Measurements from ENCODE around the gene SNX9. TPM values are rescaled to one million over a fixed set of nuclear protein-coding genes. Genes with fewer than 3 reads are reported as not detected.

Gene SNX9
- polyA plus RNA-seq, 1 donor from 2014 or later: 7.0 TPM

DNA sequence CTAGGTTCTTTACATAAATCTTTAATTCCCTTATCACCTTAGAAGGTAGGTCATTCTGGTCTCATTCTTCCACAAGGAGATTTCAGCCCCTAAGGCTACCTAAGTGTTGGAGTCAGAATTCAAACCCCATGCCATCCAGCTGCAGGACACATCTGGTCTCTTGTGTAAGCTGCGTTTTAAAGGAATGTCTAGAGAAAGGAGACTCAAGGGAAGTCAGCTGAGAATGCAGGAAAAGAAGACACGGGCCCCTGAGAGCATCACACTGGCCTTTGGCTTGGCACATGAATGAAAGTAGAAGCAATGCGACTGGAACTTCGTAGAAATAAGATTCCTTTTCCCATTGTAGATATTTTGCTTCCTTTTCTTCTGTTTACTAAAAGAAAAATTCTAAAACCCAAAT lies 82.0 kb downstream of the SNX9 start:
- no peaks in the 10 kb centered on the region for H4K20me1 ChIP-seq (ENCODE audit: insufficient read depth)
- no peaks in the 10 kb centered on the region for H3K9me3 ChIP-seq (ENCODE audit: low read length)
- H3K9me2 ChIP-seq (ENCODE audit: insufficient read depth, low read length): no peaks in the 10 kb centered on the region
- no peaks in the 10 kb centered on the region for H3K27me3 ChIP-seq (ENCODE audit: insufficient read depth, low read depth, low read length)
- H2AFZ ChIP-seq (ENCODE audit: low read depth, low read length): no peak overlapping the region
- H3K4me3 ChIP-seq (ENCODE audit: low read length): no peak overlapping the region
- H3F3A ChIP-seq (ENCODE audit: insufficient read depth, low read length, poor library complexity, severe bottlenecking): no peaks in the 10 kb centered on the region
- H3K4me2 ChIP-seq (ENCODE audit: low read length): no peak overlapping the region
- no peak overlapping the region for H3K9ac ChIP-seq (ENCODE audit: low read length)
- H3K27ac ChIP-seq (ENCODE audit: low read length): no peak overlapping the region
- H3K79me2 ChIP-seq (replicated peaks; ENCODE audit: insufficient read depth, low read length): no peaks in the 10 kb centered on the region
- H3K36me3 ChIP-seq (ENCODE audit: insufficient read depth, low read length): no peaks in the 10 kb centered on the region
- TF ChIP-seq MXI1 (conservative IDR thresholded peaks at IDR 0.05; ENCODE audit: poor library complexity, severe bottlenecking) (no peak), TAF1 (IDR thresholded peaks at IDR 0.05; ENCODE audit: low read depth) (no peak), SMC3 (conservative IDR thresholded peaks at IDR 0.05; ENCODE audit: poor library complexity) (no peak), RAD21 (conservative IDR thresholded peaks at IDR 0.05) (no peak), POLR2AphosphoS5 (IDR thresholded peaks at IDR 0.05) (no peak), EP300 (conservative IDR thresholded peaks at IDR 0.05; ENCODE audit: poor library complexity, severe bottlenecking) (no peak), EZH2 (IDR thresholded peaks at IDR 0.05; ENCODE audit: borderline replicate concordance, insufficient read depth, low read length, poor library complexity, severe bottlenecking) (no peak)
- TF ChIP-seq, protein P1, sequence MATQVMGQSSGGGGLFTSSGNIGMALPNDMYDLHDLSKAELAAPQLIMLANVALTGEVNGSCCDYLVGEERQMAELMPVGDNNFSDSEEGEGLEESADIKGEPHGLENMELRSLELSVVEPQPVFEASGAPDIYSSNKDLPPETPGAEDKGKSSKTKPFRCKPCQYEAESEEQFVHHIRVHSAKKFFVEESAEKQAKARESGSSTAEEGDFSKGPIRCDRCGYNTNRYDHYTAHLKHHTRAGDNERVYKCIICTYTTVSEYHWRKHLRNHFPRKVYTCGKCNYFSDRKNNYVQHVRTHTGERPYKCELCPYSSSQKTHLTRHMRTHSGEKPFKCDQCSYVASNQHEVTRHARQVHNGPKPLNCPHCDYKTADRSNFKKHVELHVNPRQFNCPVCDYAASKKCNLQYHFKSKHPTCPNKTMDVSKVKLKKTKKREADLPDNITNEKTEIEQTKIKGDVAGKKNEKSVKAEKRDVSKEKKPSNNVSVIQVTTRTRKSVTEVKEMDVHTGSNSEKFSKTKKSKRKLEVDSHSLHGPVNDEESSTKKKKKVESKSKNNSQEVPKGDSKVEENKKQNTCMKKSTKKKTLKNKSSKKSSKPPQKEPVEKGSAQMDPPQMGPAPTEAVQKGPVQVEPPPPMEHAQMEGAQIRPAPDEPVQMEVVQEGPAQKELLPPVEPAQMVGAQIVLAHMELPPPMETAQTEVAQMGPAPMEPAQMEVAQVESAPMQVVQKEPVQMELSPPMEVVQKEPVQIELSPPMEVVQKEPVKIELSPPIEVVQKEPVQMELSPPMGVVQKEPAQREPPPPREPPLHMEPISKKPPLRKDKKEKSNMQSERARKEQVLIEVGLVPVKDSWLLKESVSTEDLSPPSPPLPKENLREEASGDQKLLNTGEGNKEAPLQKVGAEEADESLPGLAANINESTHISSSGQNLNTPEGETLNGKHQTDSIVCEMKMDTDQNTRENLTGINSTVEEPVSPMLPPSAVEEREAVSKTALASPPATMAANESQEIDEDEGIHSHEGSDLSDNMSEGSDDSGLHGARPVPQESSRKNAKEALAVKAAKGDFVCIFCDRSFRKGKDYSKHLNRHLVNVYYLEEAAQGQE (IDR thresholded peaks at IDR 0.05; ENCODE audit: borderline replicate concordance): no peak
- TF ChIP-seq, protein P2, sequence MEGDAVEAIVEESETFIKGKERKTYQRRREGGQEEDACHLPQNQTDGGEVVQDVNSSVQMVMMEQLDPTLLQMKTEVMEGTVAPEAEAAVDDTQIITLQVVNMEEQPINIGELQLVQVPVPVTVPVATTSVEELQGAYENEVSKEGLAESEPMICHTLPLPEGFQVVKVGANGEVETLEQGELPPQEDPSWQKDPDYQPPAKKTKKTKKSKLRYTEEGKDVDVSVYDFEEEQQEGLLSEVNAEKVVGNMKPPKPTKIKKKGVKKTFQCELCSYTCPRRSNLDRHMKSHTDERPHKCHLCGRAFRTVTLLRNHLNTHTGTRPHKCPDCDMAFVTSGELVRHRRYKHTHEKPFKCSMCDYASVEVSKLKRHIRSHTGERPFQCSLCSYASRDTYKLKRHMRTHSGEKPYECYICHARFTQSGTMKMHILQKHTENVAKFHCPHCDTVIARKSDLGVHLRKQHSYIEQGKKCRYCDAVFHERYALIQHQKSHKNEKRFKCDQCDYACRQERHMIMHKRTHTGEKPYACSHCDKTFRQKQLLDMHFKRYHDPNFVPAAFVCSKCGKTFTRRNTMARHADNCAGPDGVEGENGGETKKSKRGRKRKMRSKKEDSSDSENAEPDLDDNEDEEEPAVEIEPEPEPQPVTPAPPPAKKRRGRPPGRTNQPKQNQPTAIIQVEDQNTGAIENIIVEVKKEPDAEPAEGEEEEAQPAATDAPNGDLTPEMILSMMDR (IDR thresholded peaks at IDR 0.05; ENCODE audit: poor library complexity, severe bottlenecking): no peak

GRCh38 chr6:157905590-157906342 lies 82.7 kb downstream of the SNX9 start:
- H3F3A ChIP-seq (ENCODE audit: insufficient read depth, low read length, poor library complexity, severe bottlenecking): no peaks in the 10 kb centered on the region
- H3K79me2 ChIP-seq (replicated peaks; ENCODE audit: insufficient read depth, low read length): no peaks in the 10 kb centered on the region
- no peak overlapping the region for H3K9ac ChIP-seq (ENCODE audit: low read length)
- H3K4me2 ChIP-seq (ENCODE audit: low read length): no peak overlapping the region
- H3K27ac ChIP-seq (ENCODE audit: low read length): no peak overlapping the region
- no peaks in the 10 kb centered on the region for H3K9me2 ChIP-seq (ENCODE audit: insufficient read depth, low read length)
- H3K9me3 ChIP-seq (ENCODE audit: low read length): no peaks in the 10 kb centered on the region
- no peak overlapping the region for H3K4me3 ChIP-seq (ENCODE audit: low read length)
- H4K20me1 ChIP-seq (ENCODE audit: insufficient read depth): no peaks in the 10 kb centered on the region
- no peak overlapping the region for H2AFZ ChIP-seq (ENCODE audit: low read depth, low read length)
- TF ChIP-seq RAD21 (conservative IDR thresholded peaks at IDR 0.05) (no peak), SMC3 (conservative IDR thresholded peaks at IDR 0.05; ENCODE audit: poor library complexity) (no peak), POLR2AphosphoS5 (IDR thresholded peaks at IDR 0.05) (no peak), EP300 (conservative IDR thresholded peaks at IDR 0.05; ENCODE audit: poor library complexity, severe bottlenecking) (no peak), TAF1 (IDR thresholded peaks at IDR 0.05; ENCODE audit: low read depth) (no peak), MXI1 (conservative IDR thresholded peaks at IDR 0.05; ENCODE audit: poor library complexity, severe bottlenecking) (no peak), EZH2 (IDR thresholded peaks at IDR 0.05; ENCODE audit: borderline replicate concordance, insufficient read depth, low read length, poor library complexity, severe bottlenecking) (no peak)
- TF ChIP-seq, protein P2 (IDR thresholded peaks at IDR 0.05; ENCODE audit: poor library complexity, severe bottlenecking): no peak
- TF ChIP-seq, protein P1 (IDR thresholded peaks at IDR 0.05; ENCODE audit: borderline replicate concordance): no peak
- H3K27me3 ChIP-seq (ENCODE audit: insufficient read depth, low read depth, low read length): no peaks in the 10 kb centered on the region
- H3K36me3 ChIP-seq (ENCODE audit: insufficient read depth, low read length): no peaks in the 10 kb centered on the region

Measured in neural cell (in vitro differentiated cells).